GM18502 (cell line): ENCODE data around the gene HUWE1.
"Not testable (repeated sequence)": the region's sequence is repeated elsewhere in the genome, so short reads cannot be mapped to it uniquely, and the experiment has no call there.

Experiments
- ATAC-seq: cut with Tn5 transposase; IDR thresholded peaks from one replicate; pipeline ENCODE4 v1.9.1; 2021; ENCODE audit warnings: mild to moderate bottlenecking; ENCODE audit not compliant: unreplicated experiment, poor library complexity

Gene HUWE1

GRCh38 chrX:53686151-53686885 is at the start of gene HUWE1:
TSS of gene HUWE1 (minus strand) at chrX:53686719. CDS start at chrX:53654107, 32,612 bp downstream.
- ATAC-seq: peak; percentile 47

- ATAC-seq: no peak
Observed at GRCh38 chrX:53732797-53733196, 46.3 kb upstream of the HUWE1 start.

GRCh38 chrX:53729751-53730150 is 43.2 kb upstream of the HUWE1 start:
- no peak for ATAC-seq

GRCh38 chrX:53728506-53728905 is 42.0 kb upstream of the HUWE1 start:
- no peak for ATAC-seq

- ATAC-seq: no peak
Observed at GRCh38 chrX:53724872-53725271, 38.4 kb upstream of the HUWE1 start.

- no peak for ATAC-seq
Observed at GRCh38 chrX:53723381-53723780, 36.9 kb upstream of the HUWE1 start.

GRCh38 chrX:53721610-53722009 is 35.1 kb upstream of the HUWE1 start:
- ATAC-seq: not testable (repeated sequence)

GRCh38 chrX:53719666-53720065 is 33.1 kb upstream of the HUWE1 start:
- ATAC-seq: not testable (repeated sequence)

- ATAC-seq: no peak
Observed at GRCh38 chrX:53718073-53718472, 31.6 kb upstream of the HUWE1 start.

- ATAC-seq: no peak
Observed at GRCh38 chrX:53717205-53717604, 30.7 kb upstream of the HUWE1 start.

GRCh38 chrX:53716328-53717088 is 30.0 kb upstream of the HUWE1 start:
- peak; percentile 39 for ATAC-seq

- no peak for ATAC-seq
Observed at GRCh38 chrX:53715346-53715924, 28.9 kb upstream of the HUWE1 start.

- peak; percentile 73 for ATAC-seq
Observed at GRCh38 chrX:53714580-53715345, 28.2 kb upstream of the HUWE1 start.

GRCh38 chrX:53713987-53714579 is 27.6 kb upstream of the HUWE1 start:
- no peak for ATAC-seq

- ATAC-seq: no peak
Observed at GRCh38 chrX:53711436-53711835, 24.9 kb upstream of the HUWE1 start.

- no peak for ATAC-seq
Observed at GRCh38 chrX:53704854-53705253, 18.3 kb upstream of the HUWE1 start.

GRCh38 chrX:53704294-53704693 is 17.8 kb upstream of the HUWE1 start:
- peak; percentile 84 for ATAC-seq

GRCh38 chrX:53695946-53696549 is 9.5 kb upstream of the HUWE1 start:
- ATAC-seq: no peak

GRCh38 chrX:53694642-53695041 is 8.1 kb upstream of the HUWE1 start:
- no peak for ATAC-seq

GRCh38 chrX:53688300-53688699 is 1.8 kb upstream of the HUWE1 start:
- ATAC-seq: no peak
